B cell (primary cell): ENCODE measurements around the gene TRAP1. TPM values are rescaled to one million over a fixed set of nuclear protein-coding genes. Genes with fewer than 3 reads are reported as not detected.

ENCODE experiments used
- ATAC-seq: fragments of 200-7000 bp; cut with Tn5 transposase; one replicate; pipeline ENCODE4 v1.10.0; 2021; ENCODE audit warnings: low read depth, mild to moderate bottlenecking, moderate number of reproducible peaks, moderate library complexity
- CTCF ChIA-PET: fragments of 350-600 bp; sonication (Branson Sonifier 250); formaldehyde crosslinking; loops from one replicate; lab custom pipeline; 2021; ENCODE audit warnings: antibody characterized with exemption, inconsistent platforms; lab: Charles Lee
- POLR2A ChIA-PET: fragments of 350-600 bp; sonication (Branson Sonifier 250); formaldehyde crosslinking; loops from one replicate; lab custom pipeline; 2021; ENCODE audit warnings: antibody characterized with exemption; lab: Charles Lee
- DNase-seq: peaks from one replicate; pipeline ENCODE4 v3.0.0; 2013
- H2AFZ ChIP-seq: 2 replicates; pipeline ENCODE4 v1.6.1; 2012; ENCODE audit warnings: mild to moderate bottlenecking, low read depth, low read length; ENCODE audit not compliant: insufficient read depth, poor library complexity, severe bottlenecking
- H3K27ac ChIP-seq, 2 donors: 1 replicate in 1 of 2; 2 replicates in 1 of 2; pipeline ENCODE4 v1.5.1; 2012 to 2013; ENCODE audit warnings: low read length in 2 of 2, mild to moderate bottlenecking in 2 of 2, moderate library complexity in 1 of 2
- H3K27me3 ChIP-seq, 4 experiments: fragments of 200-600 bp in 1 of 4; sonication (generic) in 1 of 4; replicated peaks in 1 of 4; 1 replicate in 2 of 4; 2 replicates in 2 of 4; pipeline versions ENCODE4 v1.6.1 to v1.7.0; 2013 to 2016; ENCODE audit warnings: low read length in 3 of 4, mild to moderate bottlenecking in 2 of 4, mixed read lengths in 1 of 4, moderate library complexity in 1 of 4; ENCODE audit not compliant: insufficient read depth in 4 of 4, control insufficient read depth in 3 of 4; ENCODE audit errors: control extremely low read depth in 1 of 4
- H3K36me3 ChIP-seq, 2 experiments: replicated peaks in 1 of 2; 1 replicate in 1 of 2; 2 replicates in 1 of 2; pipeline versions ENCODE4 v1.6.1 to v1.7.1; 2013; ENCODE audit warnings: low read length in 1 of 2; ENCODE audit not compliant: insufficient read depth in 2 of 2, control insufficient read depth in 1 of 2; ENCODE audit errors: control extremely low read depth in 1 of 2, extremely low read depth in 1 of 2
- H3K4me1 ChIP-seq, 2 donors: fragments of 200-600 bp in 1 of 2; sonication (generic) in 1 of 2; 1 replicate in 1 of 2; 2 replicates in 1 of 2; pipeline versions ENCODE4 v1.5.1 to v1.6.1; 2013 to 2017; ENCODE audit warnings: low read length in 2 of 2; ENCODE audit not compliant: control insufficient read depth in 2 of 2, insufficient read depth in 2 of 2
- H3K4me2 ChIP-seq: replicated peaks from 2 replicates; pipeline ENCODE3; 2012; ENCODE audit warnings: mild to moderate bottlenecking, low read depth, low read length; ENCODE audit not compliant: poor library complexity, severe bottlenecking
- H3K4me3 ChIP-seq, 5 experiments: fragments of 200-600 bp in 1 of 5; sonication (generic) in 1 of 5; 1 replicate in 3 of 5; 2 replicates in 2 of 5; pipeline versions ENCODE4 v1.5.1 to v1.7.0; 2011 to 2016; ENCODE audit warnings: low read length in 4 of 5, mild to moderate bottlenecking in 4 of 5, low read depth in 2 of 5, control low read depth in 1 of 5, moderate library complexity in 1 of 5; ENCODE audit not compliant: insufficient read depth in 1 of 5; ENCODE audit errors: control extremely low read depth in 1 of 5, extremely low read depth in 1 of 5
- H3K79me2 ChIP-seq: fragments of 200-600 bp; sonication (generic); one replicate; pipeline ENCODE4 v1.6.0; 2016; ENCODE audit warnings: low read length; ENCODE audit not compliant: control insufficient read depth, insufficient read depth
- H3K9ac ChIP-seq: fragments of 200-600 bp; sonication (generic); 2 replicates; pipeline ENCODE4 v1.6.1; 2017; ENCODE audit warnings: mild to moderate bottlenecking, low read length, moderate library complexity
- H3K9me3 ChIP-seq, 3 donors: one replicate each; pipeline versions ENCODE4 v1.6.1 to v1.7.1; 2013; ENCODE audit warnings: low read length in 2 of 3; ENCODE audit not compliant: control insufficient read depth in 2 of 3, insufficient read depth in 1 of 3; ENCODE audit errors: control extremely low read depth in 1 of 3
- H4K20me1 ChIP-seq: 2 replicates; pipeline ENCODE4 v1.6.0; 2012; ENCODE audit warnings: mild to moderate bottlenecking, low read length; ENCODE audit not compliant: insufficient read depth, control insufficient read depth, poor library complexity, severe bottlenecking
- H3K27ac Mint-ChIP-seq: one replicate; pipeline ENCODE4 v1.8.0; 2021; ENCODE audit warnings: mixed read lengths
- H3K27me3 Mint-ChIP-seq: one replicate; pipeline ENCODE4 v1.8.0; 2021; ENCODE audit warnings: mixed read lengths
- H3K4me1 Mint-ChIP-seq: one replicate; pipeline ENCODE4 v1.8.0; 2021; ENCODE audit warnings: mixed read lengths
- H3K4me3 Mint-ChIP-seq: one replicate; pipeline ENCODE4 v1.8.0; 2021; ENCODE audit warnings: mixed read lengths
- H3K9me3 Mint-ChIP-seq: one replicate; pipeline ENCODE4 v1.8.0; 2022; ENCODE audit warnings: mixed read lengths; ENCODE audit not compliant: insufficient read depth
- EZH2 ChIP-seq: IDR thresholded peaks from 2 replicates; pipeline ENCODE4 v1.6.1; 2012; ENCODE audit warnings: borderline replicate concordance, low read depth, mild to moderate bottlenecking, moderate library complexity, low read length; ENCODE audit not compliant: insufficient read depth, poor library complexity, severe bottlenecking
- WGBS: methylation state at CpG from one replicate; pipeline ENCODE4 v1.1.5; 2013; ENCODE audit warnings: missing lambda C conversion rate; ENCODE audit not compliant: insufficient coverage; 5-methylcytosine and 5-hydroxymethylcytosine counted together
- intact Hi-C: fragments of 100-400 bp; cut with micrococcal nuclease; formaldehyde crosslinking; loops from one replicate; pipeline ENCODE4 v1.10.0; 2022
- polyA plus RNA-seq: library from polyadenylated mRNA; depleted of rRNA; stranded (reverse); fragments of >200 nt; gene quantifications from 2 replicates; pipeline ENCODE4 v1.2.3, GENCODE V29; 2012
- total RNA-seq, 2 donors: library from RNA; stranded (reverse); fragments of 120-200 nt in 1 of 2; gene quantifications; 1 replicate in 1 of 2; 2 replicates in 1 of 2; pipeline versions ENCODE4 v1.2.3 to v1.2.4, GENCODE V29; 2013 to 2022
- TF ChIP-seq, protein P1 (sequence below): fragments of 200-600 bp; IDR thresholded peaks from one replicate; pipeline ENCODE4 v1.8.0; 2022; ENCODE audit warnings: antibody characterized with exemption, mild to moderate bottlenecking

The TRAP1 gene
- total and polyA plus RNA-seq, 2 donors (not counting 1 experiment from before 2014, with no cell fraction given): 51.1 to 88.4 TPM

DNA sequence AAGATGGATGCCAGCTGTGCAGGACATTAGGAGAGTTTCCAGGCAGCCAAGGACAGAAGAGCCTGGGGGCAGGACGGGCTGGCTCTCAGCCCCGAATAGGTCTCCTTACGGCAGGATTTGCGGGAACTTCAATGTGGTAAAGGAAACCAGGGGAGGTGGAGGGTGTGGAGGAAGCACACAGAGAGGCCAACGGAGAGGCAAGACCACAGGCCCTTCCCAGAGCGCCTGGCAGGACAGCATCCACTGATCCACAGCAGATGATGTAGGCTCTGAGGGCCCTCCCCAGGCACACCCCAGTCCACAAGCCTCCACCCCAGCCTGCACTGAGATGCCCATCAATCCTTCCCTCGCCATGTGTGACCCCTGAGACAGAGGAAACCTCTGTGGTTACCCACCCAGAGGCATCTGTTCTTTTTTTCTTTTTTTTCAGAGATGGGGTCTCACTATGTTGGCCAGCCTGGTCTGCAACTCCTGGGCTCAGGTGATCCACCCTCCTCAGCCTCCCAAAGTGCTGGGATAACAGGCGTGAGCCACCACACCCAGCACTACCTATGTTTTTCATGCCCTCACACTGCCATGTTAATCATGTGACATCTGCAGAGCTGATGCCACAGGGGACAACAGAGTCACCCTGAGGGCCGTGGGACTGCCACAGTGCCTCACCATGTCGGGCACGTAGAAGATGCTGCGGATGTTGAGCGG lies 43.5 kb downstream of the TRAP1 start:
- Histone ChIP-seq H3K9ac (no peak overlapping the region), H3K4me2 (no peak overlapping the region), H3K4me3 (no peak overlapping the region), H4K20me1 (no peaks in the 10 kb centered on the region), H3K9me3 (no peaks in the 10 kb centered on the region), H3K27me3 (no peaks in the 10 kb centered on the region), H3K4me1 (no peaks in the 10 kb centered on the region), H3K27ac (no peak overlapping the region), H3K79me2 (no peaks in the 10 kb centered on the region), H3K36me3 (peaks cover 0 to 37% of the 10 kb centered on the region in 2 experiments), H2AFZ (no peak overlapping the region)
- Mint-ChIP-seq H3K4me3 (no peak overlapping the region), H3K27me3 (no peaks in the 10 kb centered on the region), H3K9me3 (no peaks in the 10 kb centered on the region), H3K27ac (no peak overlapping the region), H3K4me1 (no peaks in the 10 kb centered on the region)
- POLR2A ChIA-PET: no interaction called here
- 96% methylated on average over 11 of the region's 13 CpGs for whole genome bisulfite sequencing
- TF ChIP-seq, protein P1, sequence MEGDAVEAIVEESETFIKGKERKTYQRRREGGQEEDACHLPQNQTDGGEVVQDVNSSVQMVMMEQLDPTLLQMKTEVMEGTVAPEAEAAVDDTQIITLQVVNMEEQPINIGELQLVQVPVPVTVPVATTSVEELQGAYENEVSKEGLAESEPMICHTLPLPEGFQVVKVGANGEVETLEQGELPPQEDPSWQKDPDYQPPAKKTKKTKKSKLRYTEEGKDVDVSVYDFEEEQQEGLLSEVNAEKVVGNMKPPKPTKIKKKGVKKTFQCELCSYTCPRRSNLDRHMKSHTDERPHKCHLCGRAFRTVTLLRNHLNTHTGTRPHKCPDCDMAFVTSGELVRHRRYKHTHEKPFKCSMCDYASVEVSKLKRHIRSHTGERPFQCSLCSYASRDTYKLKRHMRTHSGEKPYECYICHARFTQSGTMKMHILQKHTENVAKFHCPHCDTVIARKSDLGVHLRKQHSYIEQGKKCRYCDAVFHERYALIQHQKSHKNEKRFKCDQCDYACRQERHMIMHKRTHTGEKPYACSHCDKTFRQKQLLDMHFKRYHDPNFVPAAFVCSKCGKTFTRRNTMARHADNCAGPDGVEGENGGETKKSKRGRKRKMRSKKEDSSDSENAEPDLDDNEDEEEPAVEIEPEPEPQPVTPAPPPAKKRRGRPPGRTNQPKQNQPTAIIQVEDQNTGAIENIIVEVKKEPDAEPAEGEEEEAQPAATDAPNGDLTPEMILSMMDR: no peak
- no peak for TF ChIP-seq EZH2
- intact Hi-C loops: no loop called here
- CTCF ChIA-PET: interaction anchor here (1.0 kb wide), 1 partner anchor 20 kb away, joined by 3 read pairs; no protein-coding TSS in a partner anchor
- ATAC-seq (no peak), DNase-seq (no peak)

DNA sequence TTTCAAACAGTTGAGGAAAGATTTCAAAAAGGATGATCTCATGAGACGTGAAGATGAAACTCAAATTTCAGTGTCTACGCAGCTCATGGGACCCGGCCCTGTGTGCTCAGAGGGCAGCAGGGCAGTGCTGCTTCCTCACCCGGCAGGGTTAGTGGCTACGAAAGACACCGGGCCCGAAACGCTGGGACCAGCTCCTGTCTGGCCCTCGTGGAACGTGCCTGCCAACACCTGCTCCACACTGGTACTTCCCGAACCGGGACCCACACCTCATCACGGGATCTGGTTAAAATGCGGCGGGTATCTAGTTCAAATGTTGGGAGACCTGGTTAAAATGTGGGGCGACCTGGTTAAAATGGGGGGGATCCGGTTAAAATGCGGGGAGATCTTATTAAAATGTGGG lies 44.1 kb downstream of the TRAP1 start:
- Histone ChIP-seq H3K79me2 (no peaks in the 10 kb centered on the region), H2AFZ (no peak overlapping the region), H3K36me3 (peaks cover 0 to 38% of the 10 kb centered on the region in 2 experiments), H3K4me3 (no peak overlapping the region), H3K9ac (no peak overlapping the region), H4K20me1 (no peaks in the 10 kb centered on the region), H3K27ac (no peak overlapping the region), H3K4me1 (no peaks in the 10 kb centered on the region), H3K4me2 (no peak overlapping the region), H3K27me3 (no peaks in the 10 kb centered on the region), H3K9me3 (no peaks in the 10 kb centered on the region)
- no peak overlapping the region for H3K4me3 Mint-ChIP-seq
- no peaks in the 10 kb centered on the region for H3K9me3 Mint-ChIP-seq
- 95% methylated on average over 18 of the region's 18 CpGs for WGBS
- no peaks in the 10 kb centered on the region for H3K27me3 Mint-ChIP-seq
- ATAC-seq (no peak), DNase-seq (no peak)
- H3K27ac Mint-ChIP-seq: no peak overlapping the region
- intact Hi-C loops: no loop called here
- TF ChIP-seq EZH2: no peak
- TF ChIP-seq, protein P1: no peak
- ChIA-PET POLR2A (no interaction called here), CTCF (interaction anchor here (1.0 kb wide), 1 partner anchor 19 kb away, joined by 3 read pairs; no protein-coding TSS in a partner anchor)
- H3K4me1 Mint-ChIP-seq: no peaks in the 10 kb centered on the region
